Muscle layer of duodenum (tissue), 2 donors: Measurements from ENCODE around the gene AGK.

Source experiments
- H3K27ac ChIP-seq: one replicate; pipeline ENCODE4 v1.7.0; 2013; ENCODE audit warnings: mild to moderate bottlenecking, low read length
- H3K27me3 ChIP-seq: one replicate; pipeline ENCODE4 v1.7.0; 2013; ENCODE audit warnings: low read depth, mild to moderate bottlenecking, control low read depth, low read length
- H3K36me3 ChIP-seq, 2 donors: one replicate each; pipeline ENCODE4 v1.7.0; 2013; ENCODE audit warnings: low read length in 2 of 2, control low read depth in 1 of 2, mild to moderate bottlenecking in 1 of 2; ENCODE audit not compliant: insufficient read depth in 2 of 2, control insufficient read depth in 1 of 2
- H3K4me1 ChIP-seq, 2 donors: one replicate each; pipeline ENCODE4 v1.7.0; 2013; ENCODE audit warnings: low read length in 2 of 2, mild to moderate bottlenecking in 2 of 2, control low read depth in 1 of 2, moderate library complexity in 1 of 2; ENCODE audit not compliant: insufficient read depth in 2 of 2, control insufficient read depth in 1 of 2
- H3K4me3 ChIP-seq, 2 donors: one replicate each; pipeline ENCODE4 v1.7.0; 2013; ENCODE audit warnings: low read length in 2 of 2, low read depth in 1 of 2, mild to moderate bottlenecking in 1 of 2
- H3K9me3 ChIP-seq, 2 donors: one replicate each; pipeline ENCODE4 v1.7.0; 2013; ENCODE audit warnings: low read length in 2 of 2, control low read depth in 1 of 2, mild to moderate bottlenecking in 1 of 2; ENCODE audit not compliant: control insufficient read depth in 1 of 2
- donor health status: healthy.

Gene AGK

GRCh38 chr7:141590071-141590470 is 38.9 kb downstream of the AGK start:
- H3K4me1 ChIP-seq, result no peaks in the 10 kb centered on the region
- H3K27ac ChIP-seq, result no peak overlapping the region
- no peak overlapping the region for H3K4me3 ChIP-seq
- H3K27me3 ChIP-seq, result no peaks in the 10 kb centered on the region
- H3K36me3 ChIP-seq, result no peaks in the 10 kb centered on the region
- H3K9me3 ChIP-seq, result no peaks in the 10 kb centered on the region

DNA sequence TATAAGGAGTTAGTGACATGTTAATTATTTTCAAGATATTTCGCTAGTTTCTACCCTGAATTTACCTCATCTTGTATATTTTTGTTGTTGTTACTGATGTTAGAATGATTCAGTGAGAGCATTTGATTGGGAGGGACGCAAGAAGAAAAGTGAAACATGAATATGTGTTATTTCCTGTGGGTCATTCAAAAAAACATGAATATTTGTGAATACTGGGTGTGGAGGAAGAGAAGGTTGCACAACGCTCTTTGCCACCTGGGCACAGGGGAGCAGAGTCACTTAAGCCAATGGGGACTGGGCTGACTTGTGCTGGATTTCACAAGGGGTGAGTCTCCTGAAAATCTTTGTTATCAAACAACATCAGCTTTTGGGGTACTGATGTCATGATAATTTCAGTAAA is 39.5 kb downstream of the AGK start:
- H3K27ac ChIP-seq, result no peak overlapping the region
- H3K4me1 ChIP-seq, result no peaks in the 10 kb centered on the region
- no peaks in the 10 kb centered on the region for H3K27me3 ChIP-seq
- H3K9me3 ChIP-seq, result no peaks in the 10 kb centered on the region
- no peak overlapping the region for H3K4me3 ChIP-seq
- no peaks in the 10 kb centered on the region for H3K36me3 ChIP-seq

DNA sequence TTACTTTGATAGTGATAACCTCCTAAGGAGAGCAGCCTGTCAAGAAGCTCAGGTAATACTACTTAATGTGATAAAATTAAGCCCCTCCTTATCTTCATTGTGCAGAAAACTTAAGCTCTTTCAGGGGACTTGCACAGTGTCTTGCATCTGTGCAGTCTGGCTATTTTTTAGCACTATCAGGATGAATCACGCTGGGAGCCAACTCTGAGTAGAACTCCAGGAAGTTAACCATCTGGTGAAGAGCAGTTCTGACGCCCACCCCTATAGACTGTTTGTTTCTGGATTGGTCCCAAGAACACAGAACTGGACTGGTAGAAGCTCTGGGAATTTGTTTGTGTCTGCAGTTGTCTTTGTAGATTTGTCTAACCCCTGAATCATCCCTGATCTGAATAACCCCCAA is 41.9 kb downstream of the AGK start:
- H3K4me1 ChIP-seq, result no peaks in the 10 kb centered on the region
- H3K36me3 ChIP-seq, result peaks cover 8 to 12% of the 10 kb centered on the region in 2 donors
- H3K27ac ChIP-seq, result no peak overlapping the region
- H3K9me3 ChIP-seq, result no peaks in the 10 kb centered on the region
- no peak overlapping the region for H3K4me3 ChIP-seq
- no peaks in the 10 kb centered on the region for H3K27me3 ChIP-seq

DNA sequence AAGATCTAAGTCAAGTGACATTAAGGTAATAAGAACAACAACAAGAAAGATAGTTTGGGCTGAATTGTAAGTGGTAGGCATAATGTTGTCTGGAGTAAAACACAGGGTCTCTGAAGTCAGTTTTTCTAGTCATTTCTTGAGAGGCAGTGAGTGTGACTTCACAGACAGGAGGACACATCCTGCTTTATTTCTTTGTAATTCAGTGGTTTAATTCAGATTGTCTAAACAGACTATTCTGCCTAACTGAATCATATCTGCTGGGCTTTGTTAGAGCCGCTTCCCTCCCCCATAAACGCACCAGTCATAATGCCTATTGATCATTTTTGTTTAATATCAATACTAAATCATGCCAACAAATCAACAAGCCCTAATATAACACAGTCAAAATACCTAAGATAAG is 46.8 kb downstream of the AGK start:
- H3K36me3 ChIP-seq, result peaks cover 8 to 27% of the 10 kb centered on the region in 2 donors
- no peaks in the 10 kb centered on the region for H3K9me3 ChIP-seq
- H3K27ac ChIP-seq, result no peak overlapping the region
- no peaks in the 10 kb centered on the region for H3K27me3 ChIP-seq
- no peaks in the 10 kb centered on the region for H3K4me1 ChIP-seq
- H3K4me3 ChIP-seq, result no peak overlapping the region

DNA sequence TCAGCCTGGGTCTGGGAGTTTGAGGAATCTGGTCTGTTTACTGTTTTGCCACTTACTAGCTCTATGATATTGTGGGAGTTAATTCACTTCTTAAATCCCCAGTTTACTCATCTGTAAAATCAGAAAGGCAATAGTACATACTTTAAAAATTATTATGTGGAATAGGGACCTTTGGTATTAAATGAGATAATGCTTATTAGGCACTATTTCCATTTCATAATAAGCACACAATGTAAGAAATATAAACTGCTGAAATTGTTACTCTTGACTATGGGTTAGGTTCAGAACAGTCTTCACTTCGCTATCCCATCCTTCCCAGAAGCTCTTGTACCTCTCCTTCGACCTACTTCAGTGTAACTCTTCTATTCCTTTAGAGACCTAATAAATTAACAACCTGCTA is 47.2 kb downstream of the AGK start:
- no peaks in the 10 kb centered on the region for H3K4me1 ChIP-seq

GRCh38 chr7:141600168-141601006 is 49.2 kb downstream of the AGK start:
- H3K4me3 ChIP-seq, result no peak overlapping the region

More for the DNA sequence above, 47.2 kb downstream of the AGK start:
- no peak overlapping the region for H3K27ac ChIP-seq
- no peak overlapping the region for H3K4me3 ChIP-seq
- peaks cover 8 to 27% of the 10 kb centered on the region in 2 donors for H3K36me3 ChIP-seq
- H3K27me3 ChIP-seq, result no peaks in the 10 kb centered on the region
- H3K9me3 ChIP-seq, result no peaks in the 10 kb centered on the region

GRCh38 chr7:141609576-141609975 is 58.4 kb downstream of the AGK start:
- Histone ChIP-seq H3K9me3 (no peaks in the 10 kb centered on the region), H3K4me1 (no peaks in the 10 kb centered on the region), H3K36me3 (peaks cover 6 to 34% of the 10 kb centered on the region in 2 donors), H3K27ac (no peak overlapping the region), H3K27me3 (no peaks in the 10 kb centered on the region), H3K4me3 (no peak overlapping the region)

More at GRCh38 chr7:141600168-141601006, 49.2 kb downstream of the AGK start:
- no peaks in the 10 kb centered on the region for H3K4me1 ChIP-seq
- H3K9me3 ChIP-seq, result no peaks in the 10 kb centered on the region
- no peaks in the 10 kb centered on the region for H3K27me3 ChIP-seq
- peaks cover 8 to 27% of the 10 kb centered on the region in 2 donors for H3K36me3 ChIP-seq
- H3K27ac ChIP-seq, result no peak overlapping the region

DNA sequence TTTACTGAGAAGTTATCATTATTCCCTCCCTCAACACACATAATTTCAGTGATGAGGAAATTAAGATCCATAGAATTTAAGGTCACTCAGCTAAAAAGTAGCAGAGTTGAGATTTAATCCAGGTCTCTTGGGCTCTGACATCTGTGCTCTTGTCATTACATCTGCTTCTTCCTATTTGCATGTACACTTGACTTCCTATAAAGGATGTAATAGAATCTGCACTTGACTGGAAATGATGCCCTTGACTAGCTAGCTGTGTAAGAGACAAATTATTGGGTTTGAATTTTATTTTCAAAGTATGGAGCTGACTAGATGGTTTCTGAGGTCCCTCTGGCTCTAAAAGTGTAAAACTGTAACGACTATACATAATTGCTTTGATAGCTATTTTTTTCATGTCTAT is 59.5 kb downstream of the AGK start:
- H3K27ac ChIP-seq, result no peak overlapping the region
- H3K4me3 ChIP-seq, result no peak overlapping the region
- H3K36me3 ChIP-seq, result peaks cover 6 to 38% of the 10 kb centered on the region in 2 donors
- no peaks in the 10 kb centered on the region for H3K9me3 ChIP-seq
- H3K27me3 ChIP-seq, result no peaks in the 10 kb centered on the region
- H3K4me1 ChIP-seq, result no peaks in the 10 kb centered on the region

GRCh38 chr7:141612861-141613260 is 61.7 kb downstream of the AGK start:
- H3K4me3 ChIP-seq, result no peak overlapping the region
- H3K27ac ChIP-seq, result no peak overlapping the region
- H3K27me3 ChIP-seq, result no peaks in the 10 kb centered on the region
- H3K36me3 ChIP-seq, result peaks cover 6 to 29% of the 10 kb centered on the region in 2 donors
- no peaks in the 10 kb centered on the region for H3K4me1 ChIP-seq
- no peaks in the 10 kb centered on the region for H3K9me3 ChIP-seq

GRCh38 chr7:141617280-141617679 is 66.1 kb downstream of the AGK start:
- no peak overlapping the region for H3K4me3 ChIP-seq
- no peaks in the 10 kb centered on the region for H3K4me1 ChIP-seq
- no peak overlapping the region for H3K27ac ChIP-seq
- H3K9me3 ChIP-seq, result no peaks in the 10 kb centered on the region
- peaks cover 2 to 22% of the 10 kb centered on the region in 2 donors for H3K36me3 ChIP-seq
- H3K27me3 ChIP-seq, result no peaks in the 10 kb centered on the region

DNA sequence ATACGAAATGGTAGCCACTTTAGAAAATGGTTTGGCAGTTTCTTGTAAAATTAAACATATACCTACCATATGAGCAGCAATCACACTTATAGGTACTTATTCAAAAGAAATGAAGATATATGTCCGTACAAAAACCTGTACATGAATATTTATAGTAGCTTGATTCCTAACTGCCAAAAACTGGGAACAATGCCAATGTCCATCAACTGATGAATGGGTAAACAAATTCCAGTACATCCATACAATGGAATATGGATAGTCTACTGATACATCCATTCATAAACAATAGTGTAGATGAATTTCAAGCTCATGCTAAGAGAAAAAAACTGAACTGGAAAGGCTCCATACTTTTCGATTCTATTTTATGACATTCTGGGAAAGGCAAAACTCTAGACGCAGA is 68.5 kb downstream of the AGK start:
- no peaks in the 10 kb centered on the region for H3K9me3 ChIP-seq
- H3K27ac ChIP-seq, result no peak overlapping the region
- H3K4me1 ChIP-seq, result no peaks in the 10 kb centered on the region
- H3K36me3 ChIP-seq, result peaks cover 11 to 30% of the 10 kb centered on the region in 2 donors
- H3K27me3 ChIP-seq, result no peaks in the 10 kb centered on the region
- no peak overlapping the region for H3K4me3 ChIP-seq

- no peaks in the 10 kb centered on the region for H3K9me3 ChIP-seq
- H3K4me3 ChIP-seq, result no peak overlapping the region
Measured at GRCh38 chr7:141624763-141625162, 73.6 kb downstream of the AGK start.

More at GRCh38 chr7:141624763-141625162, 73.6 kb downstream of the AGK start:
- Histone ChIP-seq H3K27ac (no peak overlapping the region), H3K4me1 (no peaks in the 10 kb centered on the region), H3K27me3 (no peaks in the 10 kb centered on the region), H3K36me3 (peaks cover 11 to 34% of the 10 kb centered on the region in 2 donors)
